Brain microvascular endothelial cell (primary cell): ENCODE measurements around the gene FAU.

ENCODE experiments used
- DNase-seq: peaks from one replicate; pipeline ENCODE4 v3.0.0-alpha.2; 2020
- H3K27ac ChIP-seq: fragments of 250-450 bp; sonication (Bioruptor Pico); 2 replicates; pipeline ENCODE4 v1.5.1; 2020; ENCODE audit warnings: mild to moderate bottlenecking, moderate library complexity
- H3K27me3 ChIP-seq: fragments of 250-450 bp; sonication (Bioruptor Pico); replicated peaks from 2 replicates; pipeline ENCODE4 v1.5.1; 2020; ENCODE audit warnings: mild to moderate bottlenecking
- H3K36me3 ChIP-seq: fragments of 250-450 bp; sonication (Bioruptor Pico); replicated peaks from 2 replicates; pipeline ENCODE4 v1.5.1; 2020; ENCODE audit warnings: mild to moderate bottlenecking
- H3K4me3 ChIP-seq: 2 replicates; pipeline ENCODE4 v1.5.1; 2011; ENCODE audit warnings: low read depth, mild to moderate bottlenecking, control low read depth, low read length, moderate library complexity
- in situ Hi-C: cut with HindIII; loops from 2 replicates; pipeline ENCODE4 v1.10.0; 2017; ENCODE audit warnings: low sequenced_read_pairs, low pct_ligation_motif_present
- TF ChIP-seq, protein P1 (sequence below): IDR thresholded peaks from 2 replicates; pipeline ENCODE4 v1.5.1; 2011; ENCODE audit warnings: low read depth, mild to moderate bottlenecking, moderate library complexity, low read length, control low read depth, inconsistent platforms; ENCODE audit errors: missing control alignments

The FAU gene

DNA sequence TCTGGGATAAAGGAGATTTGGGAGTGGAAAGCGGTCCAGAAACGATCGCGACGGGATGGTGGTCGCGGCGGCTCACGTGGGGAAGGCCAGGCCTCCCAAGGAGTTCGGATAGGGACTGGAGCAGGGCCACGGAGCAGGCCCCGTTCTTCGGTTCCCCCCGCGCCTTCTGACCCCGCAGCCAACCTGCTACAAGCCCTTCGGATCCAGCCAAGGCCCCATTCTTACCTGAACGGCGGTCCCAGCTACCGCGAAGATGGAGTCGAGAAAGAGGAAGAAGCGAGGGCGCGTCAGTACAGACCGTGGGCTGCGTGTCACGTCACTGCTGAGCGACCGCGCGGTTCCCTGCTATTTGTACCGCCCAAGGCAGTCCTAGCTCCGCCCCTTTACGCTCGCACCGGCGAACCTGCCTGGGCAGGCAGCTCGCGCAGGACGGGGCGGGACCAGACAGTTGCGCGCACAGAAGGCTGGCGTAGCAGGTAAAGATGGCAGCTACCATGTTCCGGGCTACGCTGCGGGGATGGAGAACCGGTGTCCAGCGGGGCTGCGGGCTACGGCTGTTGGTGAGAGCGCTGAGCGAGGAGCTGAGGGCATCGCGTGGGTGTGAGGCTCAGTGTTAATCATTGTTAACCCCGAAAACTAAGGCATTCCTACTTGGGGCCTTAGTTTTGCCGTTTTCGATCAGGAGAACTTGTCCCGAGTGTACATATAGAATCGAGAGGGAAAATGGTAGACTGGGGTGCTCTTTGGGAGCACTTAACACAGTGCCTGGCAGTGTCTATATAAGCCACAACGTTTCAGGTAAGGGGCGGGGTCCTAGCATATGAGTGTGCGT lies at the start of gene FAU, which contains the start of gene MRPL49:
Gene FAU (minus strand): TSS at position 270 of the 832 bp plus-strand sequence. CDS start 321 bp downstream, outside the sequence.
Gene MRPL49 (plus strand): TSS at position 457 of the 832 bp plus-strand sequence. CDS start 26 bp downstream, at position 483.
- DNase-seq = peak; percentile 96
- Histone ChIP-seq H3K27me3 (no peaks in the 10 kb centered on the region), H3K27ac (peak within 1 kb of the TSS; percentile 67), H3K36me3 (peaks cover 59% of the 10 kb centered on the region), H3K4me3 (peak within 1 kb of the TSS; percentile 71)
- TF ChIP-seq, protein P1, sequence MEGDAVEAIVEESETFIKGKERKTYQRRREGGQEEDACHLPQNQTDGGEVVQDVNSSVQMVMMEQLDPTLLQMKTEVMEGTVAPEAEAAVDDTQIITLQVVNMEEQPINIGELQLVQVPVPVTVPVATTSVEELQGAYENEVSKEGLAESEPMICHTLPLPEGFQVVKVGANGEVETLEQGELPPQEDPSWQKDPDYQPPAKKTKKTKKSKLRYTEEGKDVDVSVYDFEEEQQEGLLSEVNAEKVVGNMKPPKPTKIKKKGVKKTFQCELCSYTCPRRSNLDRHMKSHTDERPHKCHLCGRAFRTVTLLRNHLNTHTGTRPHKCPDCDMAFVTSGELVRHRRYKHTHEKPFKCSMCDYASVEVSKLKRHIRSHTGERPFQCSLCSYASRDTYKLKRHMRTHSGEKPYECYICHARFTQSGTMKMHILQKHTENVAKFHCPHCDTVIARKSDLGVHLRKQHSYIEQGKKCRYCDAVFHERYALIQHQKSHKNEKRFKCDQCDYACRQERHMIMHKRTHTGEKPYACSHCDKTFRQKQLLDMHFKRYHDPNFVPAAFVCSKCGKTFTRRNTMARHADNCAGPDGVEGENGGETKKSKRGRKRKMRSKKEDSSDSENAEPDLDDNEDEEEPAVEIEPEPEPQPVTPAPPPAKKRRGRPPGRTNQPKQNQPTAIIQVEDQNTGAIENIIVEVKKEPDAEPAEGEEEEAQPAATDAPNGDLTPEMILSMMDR = no peak
- in situ Hi-C loops = no loop called here

DNA sequence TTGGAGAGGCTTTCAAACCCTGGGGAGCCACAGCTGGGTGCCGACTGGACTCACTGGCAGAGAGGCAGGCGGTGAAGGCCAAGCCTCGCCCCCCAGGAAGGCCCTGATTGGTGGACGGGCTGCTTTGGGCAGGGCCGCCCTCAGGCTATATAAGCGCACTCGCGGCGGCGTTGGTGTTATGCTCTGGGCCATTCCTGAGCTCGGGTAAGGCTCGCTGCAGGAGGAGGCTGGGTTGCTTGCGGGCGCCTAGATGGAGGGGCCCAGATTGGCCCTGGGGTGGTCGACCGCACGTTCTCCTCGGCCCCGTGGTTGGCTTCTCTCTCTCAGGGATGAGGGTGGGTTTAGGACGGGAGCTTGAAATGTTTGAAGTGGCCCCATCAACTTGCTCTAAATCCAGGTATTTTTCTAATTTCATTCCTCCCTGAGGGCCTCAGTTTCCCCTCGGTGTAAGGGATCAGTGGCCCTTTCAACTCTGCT lies 48.2 kb upstream of the FAU start, which contains the start of gene SPDYC:
Gene SPDYC (plus strand): TSS at position 176 of the 477 bp plus-strand sequence. CDS start 1,125 bp downstream, outside the sequence.
- no peak for DNase-seq
- Histone ChIP-seq H3K4me3 (no peak within 1 kb of the TSS), H3K27ac (peak within 1 kb of the TSS; percentile 72), H3K27me3 (no peaks in the 10 kb centered on the region), H3K36me3 (no peaks in the 10 kb centered on the region)
- in situ Hi-C loops = no loop called here
- TF ChIP-seq, protein P1 = no peak

DNA sequence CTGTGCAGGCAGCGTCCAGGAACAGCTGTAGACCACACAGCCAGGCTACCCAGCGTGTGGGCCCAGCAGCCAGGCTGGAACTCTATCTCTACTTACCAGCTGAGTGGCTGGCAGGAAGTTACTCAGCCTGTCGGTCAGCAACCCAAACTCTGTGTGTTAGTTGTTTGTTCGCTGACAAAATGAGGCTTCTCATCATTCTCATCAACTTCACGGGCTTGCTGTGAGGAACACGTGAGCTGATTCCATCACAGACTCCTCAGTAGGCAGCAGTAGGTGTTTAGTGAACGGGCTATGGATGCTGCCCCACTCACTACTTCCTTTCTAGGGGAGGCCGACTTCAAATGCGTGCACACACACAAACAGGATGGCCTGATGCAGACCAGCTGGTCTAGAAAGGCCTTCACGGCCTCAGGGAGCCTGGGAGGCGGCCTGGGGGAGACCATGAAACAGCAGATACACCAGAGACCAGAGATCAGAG lies 47.3 kb upstream of the FAU start:
- TF ChIP-seq, protein P1 = no peak
- no peaks in the 10 kb centered on the region for H3K27me3 ChIP-seq
- DNase-seq = peak; percentile 67
- H3K4me3 ChIP-seq = no peak overlapping the region
- H3K27ac ChIP-seq = peak overlapping the region; percentile 72
- H3K36me3 ChIP-seq = no peaks in the 10 kb centered on the region
- in situ Hi-C loops = no loop called here

DNA sequence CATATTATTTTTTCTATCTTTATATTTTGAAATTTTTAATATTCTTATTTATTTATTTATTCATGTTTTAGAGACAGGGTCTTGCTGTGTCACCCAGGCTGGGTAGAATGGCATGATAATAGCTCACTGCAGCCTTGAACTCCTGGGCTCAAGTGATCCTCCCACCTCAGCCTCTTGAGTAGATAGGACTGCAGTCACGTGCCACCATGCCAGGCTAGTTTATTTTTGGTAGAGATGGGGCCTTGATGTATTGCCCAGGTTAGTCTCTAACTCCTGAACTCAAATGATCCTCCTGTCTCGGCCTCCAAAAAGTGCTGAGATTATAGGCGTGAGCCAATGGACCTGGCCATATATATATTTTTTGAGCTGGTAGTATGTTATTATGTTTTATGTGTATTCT lies 45.7 kb upstream of the FAU start:
- TF ChIP-seq, protein P1 = no peak
- in situ Hi-C loops = no loop called here
- Histone ChIP-seq H3K4me3 (no peak overlapping the region), H3K36me3 (no peaks in the 10 kb centered on the region), H3K27ac (no peak overlapping the region), H3K27me3 (no peaks in the 10 kb centered on the region)
- no peak for DNase-seq

DNA sequence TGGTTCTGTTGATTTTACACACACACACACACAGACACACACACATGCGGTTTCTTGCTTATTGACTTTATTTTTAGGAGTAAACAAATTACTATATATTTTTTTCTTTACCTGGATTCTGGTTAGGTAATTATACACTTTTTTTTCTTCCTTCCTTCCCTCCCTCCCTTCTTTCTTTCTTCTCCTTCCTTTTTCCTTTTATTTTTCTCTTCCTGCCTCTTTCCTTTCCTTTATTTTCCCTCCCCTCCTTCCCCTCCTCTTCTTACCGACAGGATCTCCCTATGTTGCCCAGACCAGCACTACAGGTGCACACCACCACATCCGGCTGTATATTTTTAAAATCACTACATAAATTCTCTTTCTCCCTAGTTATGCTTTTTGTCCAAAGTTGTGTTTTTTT lies 45.0 kb upstream of the FAU start:
- no peak overlapping the region for H3K27ac ChIP-seq
- DNase-seq = no peak
- no peaks in the 10 kb centered on the region for H3K36me3 ChIP-seq
- H3K27me3 ChIP-seq = no peaks in the 10 kb centered on the region
- in situ Hi-C loops = no loop called here
- H3K4me3 ChIP-seq = no peak overlapping the region
- TF ChIP-seq, protein P1 = no peak
